ENCODE data around the gene VANGL2. TPM values are rescaled to one million over a fixed set of nuclear protein-coding genes. Genes with fewer than 3 reads are reported as not detected.

VANGL2 gene
- total RNA-seq, 4 donors from 2014 or later, result 0.20 to 3.7 (median 2.7) TPM

DNA sequence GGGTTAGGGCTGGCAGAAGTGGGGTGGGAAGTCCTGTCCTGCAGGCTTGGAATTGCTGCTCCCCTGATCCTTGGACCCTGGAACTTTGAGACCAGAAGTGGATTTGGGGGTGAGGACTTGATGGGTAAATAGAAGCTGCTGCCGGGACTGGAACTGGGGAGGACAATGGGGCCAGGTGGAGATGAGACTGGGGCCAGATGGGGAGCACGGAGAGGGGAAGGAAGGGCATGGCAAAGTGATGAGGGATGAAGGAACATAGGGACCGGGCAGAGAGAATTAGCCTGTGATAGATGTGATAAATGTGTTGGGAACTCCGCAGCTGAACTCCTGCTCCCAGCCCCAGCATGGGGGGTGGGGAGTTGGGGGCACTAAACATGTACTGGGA, 32.9 kb upstream of the VANGL2 start:
- no peak for DNase-seq
- H3K4me3 ChIP-seq, result no peak overlapping the region
- H3K27me3 ChIP-seq, result peaks cover 5% of the 10 kb centered on the region
- H3K4me1 ChIP-seq, result no peaks in the 10 kb centered on the region
- intact Hi-C loops (cut with DNase I; ENCODE audit: low total_unique reads) (loop anchor here (5.0 kb wide), 1 partner anchor 165 kb away; no protein-coding TSS in a partner anchor), in situ Hi-C loops (cut with MboI; ENCODE audit: low pct_ligation_motif_present in 1 of 4, low pct_unique_long_range_greater_than_20kb in 1 of 4, low sequenced_read_pairs in 3 of 4) (no loop called here)
- WGBS, 2 donors (ENCODE audit: low coverage in 1 of 2), result 51 to 52% methylated on average over 3 to 4 of the region's 4 CpGs
- TF ChIP-seq, protein P1, sequence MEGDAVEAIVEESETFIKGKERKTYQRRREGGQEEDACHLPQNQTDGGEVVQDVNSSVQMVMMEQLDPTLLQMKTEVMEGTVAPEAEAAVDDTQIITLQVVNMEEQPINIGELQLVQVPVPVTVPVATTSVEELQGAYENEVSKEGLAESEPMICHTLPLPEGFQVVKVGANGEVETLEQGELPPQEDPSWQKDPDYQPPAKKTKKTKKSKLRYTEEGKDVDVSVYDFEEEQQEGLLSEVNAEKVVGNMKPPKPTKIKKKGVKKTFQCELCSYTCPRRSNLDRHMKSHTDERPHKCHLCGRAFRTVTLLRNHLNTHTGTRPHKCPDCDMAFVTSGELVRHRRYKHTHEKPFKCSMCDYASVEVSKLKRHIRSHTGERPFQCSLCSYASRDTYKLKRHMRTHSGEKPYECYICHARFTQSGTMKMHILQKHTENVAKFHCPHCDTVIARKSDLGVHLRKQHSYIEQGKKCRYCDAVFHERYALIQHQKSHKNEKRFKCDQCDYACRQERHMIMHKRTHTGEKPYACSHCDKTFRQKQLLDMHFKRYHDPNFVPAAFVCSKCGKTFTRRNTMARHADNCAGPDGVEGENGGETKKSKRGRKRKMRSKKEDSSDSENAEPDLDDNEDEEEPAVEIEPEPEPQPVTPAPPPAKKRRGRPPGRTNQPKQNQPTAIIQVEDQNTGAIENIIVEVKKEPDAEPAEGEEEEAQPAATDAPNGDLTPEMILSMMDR (IDR thresholded peaks at IDR 0.05), result no peak
- no peak for TF ChIP-seq POLR2AphosphoS5 (IDR thresholded peaks at IDR 0.05)
- no peak for TF ChIP-seq POLR2A (IDR thresholded peaks at IDR 0.05)
- H3K36me3 ChIP-seq, result no peaks in the 10 kb centered on the region
- no peak overlapping the region for H3K27ac ChIP-seq
- no peaks in the 10 kb centered on the region for H3K9me3 ChIP-seq

DNA sequence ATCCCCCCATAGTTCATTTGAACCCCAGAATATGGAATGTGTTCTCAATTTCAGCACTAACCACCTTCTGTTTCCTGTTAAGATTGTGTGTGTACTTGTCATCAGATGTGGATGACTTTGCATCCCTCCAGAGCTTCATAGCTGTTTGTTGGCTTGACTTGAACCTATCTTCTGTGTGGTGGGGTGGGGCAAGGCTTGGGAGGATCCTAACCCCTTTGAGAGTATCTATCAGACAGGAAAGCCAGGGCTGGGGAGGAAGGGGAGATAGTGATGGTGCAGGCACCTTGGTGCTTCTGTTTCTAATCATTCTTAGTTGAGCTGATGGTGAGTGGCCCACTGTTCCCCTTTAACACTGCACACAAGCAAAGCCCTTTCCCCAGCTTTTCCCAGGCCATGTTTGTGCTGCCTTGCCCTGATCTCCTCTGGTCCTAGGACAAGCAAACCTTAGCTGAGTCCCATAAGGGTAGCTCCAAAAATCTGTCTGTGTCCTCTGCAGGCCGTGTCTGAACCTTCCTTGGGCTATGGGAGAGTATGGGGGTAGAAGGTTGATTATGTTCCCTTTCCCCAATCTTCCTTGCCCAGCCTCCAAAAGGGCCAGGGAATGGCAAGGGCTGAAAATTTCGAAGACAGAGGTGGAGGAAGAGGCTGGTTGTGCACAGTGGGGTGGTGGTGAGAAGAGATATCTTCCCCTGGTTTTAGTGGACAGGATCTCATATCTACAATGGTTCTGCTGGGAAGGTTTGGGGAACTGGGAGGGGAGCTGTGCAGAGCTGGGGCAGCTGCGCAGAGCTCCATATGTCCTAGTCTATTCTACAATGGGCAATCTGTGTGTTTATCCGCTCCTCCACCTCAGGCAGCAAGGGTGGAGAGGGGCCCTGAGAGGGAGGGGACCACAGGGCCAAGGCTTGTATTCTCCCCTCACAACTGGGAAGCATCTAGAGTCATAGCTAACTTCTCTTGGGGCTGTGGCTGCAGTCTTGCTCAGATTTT, 32.1 kb upstream of the VANGL2 start:
- intact Hi-C loops (cut with DNase I; ENCODE audit: low total_unique reads) (loop anchor here (5.0 kb wide), 1 partner anchor 164 kb away; no protein-coding TSS in a partner anchor), in situ Hi-C loops (cut with MboI; ENCODE audit: low pct_ligation_motif_present in 1 of 4, low pct_unique_long_range_greater_than_20kb in 1 of 4, low sequenced_read_pairs in 3 of 4) (no loop called here)
- Histone ChIP-seq H3K36me3 (no peaks in the 10 kb centered on the region), H3K27me3 (peaks cover 5% of the 10 kb centered on the region), H3K4me1 (no peaks in the 10 kb centered on the region), H3K9me3 (no peaks in the 10 kb centered on the region), H3K27ac (no peak overlapping the region), H3K4me3 (no peak overlapping the region)
- DNase-seq, result no peak
- 63 to 79% methylated on average over 2 to 4 of the region's 4 CpGs for whole genome bisulfite sequencing, 2 donors (ENCODE audit: low coverage in 1 of 2)
- TF ChIP-seq EP300 (IDR thresholded peaks at IDR 0.05; ENCODE audit: low read depth) (no peak), POLR2A (IDR thresholded peaks at IDR 0.05) (no peak), POLR2AphosphoS5 (IDR thresholded peaks at IDR 0.05) (no peak)
- TF ChIP-seq, protein P1 (IDR thresholded peaks at IDR 0.05), result no peak

DNA sequence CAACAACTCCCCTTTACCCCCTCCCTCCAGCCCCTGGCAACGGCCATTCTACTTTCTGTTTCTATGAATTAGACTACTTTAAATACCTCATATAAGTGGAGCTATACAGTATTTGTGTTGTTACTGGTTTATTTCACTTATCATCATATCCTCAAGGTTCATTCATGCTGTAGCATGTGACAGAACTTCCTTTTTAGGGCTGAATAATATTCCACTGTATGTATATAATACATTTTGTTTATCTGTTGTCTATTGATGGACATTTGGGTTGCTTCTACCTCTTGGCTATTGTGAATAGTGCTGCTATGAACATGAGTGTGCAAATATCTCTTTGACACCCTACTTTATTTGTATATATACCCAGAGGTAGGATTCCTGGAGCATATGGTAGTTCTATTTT, 31.3 kb upstream of the VANGL2 start:
- in situ Hi-C loops (cut with MboI; ENCODE audit: low pct_ligation_motif_present in 1 of 4, low pct_unique_long_range_greater_than_20kb in 1 of 4, low sequenced_read_pairs in 3 of 4), result no loop called here
- H3K36me3 ChIP-seq, result no peaks in the 10 kb centered on the region
- no peak for DNase-seq

More for the DNA sequence above, 31.3 kb upstream of the VANGL2 start:
- TF ChIP-seq, protein P1 (IDR thresholded peaks at IDR 0.05), result no peak
- TF ChIP-seq POLR2AphosphoS5 (IDR thresholded peaks at IDR 0.05) (no peak), POLR2A (IDR thresholded peaks at IDR 0.05) (no peak), EP300 (IDR thresholded peaks at IDR 0.05; ENCODE audit: low read depth) (no peak)
- intact Hi-C loops (cut with DNase I; ENCODE audit: low total_unique reads), result loop anchor here (5.0 kb wide), 1 partner anchor 163 kb away; no protein-coding TSS in a partner anchor
- H3K9me3 ChIP-seq, result no peaks in the 10 kb centered on the region
- H3K4me3 ChIP-seq, result no peak overlapping the region
- H3K27ac ChIP-seq, result no peak overlapping the region
- 57% methylated on average over 1 of the region's 1 CpG; no CpG with 5 or more reads in 1 of the 2 donors for WGBS, 2 donors (ENCODE audit: low coverage in 1 of 2)
- H3K4me1 ChIP-seq, result no peaks in the 10 kb centered on the region
- peaks cover 5% of the 10 kb centered on the region for H3K27me3 ChIP-seq

Measured in transverse colon (tissue), 4 donors.